ENCODE data around the gene NGEF. TPM values are rescaled to one million over a fixed set of nuclear protein-coding genes. Genes with fewer than 3 reads are reported as not detected.

The NGEF gene
- total and polyA plus RNA-seq, 7 donors = 0.13 to 0.51 (median 0.25) TPM; not detected in 1

GRCh38 chr2:233032551-233033320 is 19.7 kb upstream of the NGEF start, which contains the start of gene NEU2:
TSS of gene NEU2 (plus strand) at chr2:233032672. CDS start at chr2:233032672, 0 bp downstream.
- DNase-seq = no peak
- Histone ChIP-seq H3K27ac (no peak within 1 kb of the TSS), H3K27me3 (ENCODE audit: insufficient read depth in 3 of 3, low read length in 2 of 3) (no peaks in the 10 kb centered on the region), H3K4me3 (no peak within 1 kb of the TSS), H3K4me1 (no peaks in the 10 kb centered on the region), H3K9me3 (no peaks in the 10 kb centered on the region), H3K36me3 (ENCODE audit: insufficient read depth in 1 of 2, low read depth in 1 of 2) (no peaks in the 10 kb centered on the region)
- no peak for ATAC-seq
- intact Hi-C loops (cut with DNase I) = no loop called here
- WGBS, 3 donors = 89 to 92% (median 90%) methylated on average over 13 of the region's 13 CpGs
- no peak for TF ChIP-seq CTCF (IDR thresholded peaks at IDR 0.05)

DNA sequence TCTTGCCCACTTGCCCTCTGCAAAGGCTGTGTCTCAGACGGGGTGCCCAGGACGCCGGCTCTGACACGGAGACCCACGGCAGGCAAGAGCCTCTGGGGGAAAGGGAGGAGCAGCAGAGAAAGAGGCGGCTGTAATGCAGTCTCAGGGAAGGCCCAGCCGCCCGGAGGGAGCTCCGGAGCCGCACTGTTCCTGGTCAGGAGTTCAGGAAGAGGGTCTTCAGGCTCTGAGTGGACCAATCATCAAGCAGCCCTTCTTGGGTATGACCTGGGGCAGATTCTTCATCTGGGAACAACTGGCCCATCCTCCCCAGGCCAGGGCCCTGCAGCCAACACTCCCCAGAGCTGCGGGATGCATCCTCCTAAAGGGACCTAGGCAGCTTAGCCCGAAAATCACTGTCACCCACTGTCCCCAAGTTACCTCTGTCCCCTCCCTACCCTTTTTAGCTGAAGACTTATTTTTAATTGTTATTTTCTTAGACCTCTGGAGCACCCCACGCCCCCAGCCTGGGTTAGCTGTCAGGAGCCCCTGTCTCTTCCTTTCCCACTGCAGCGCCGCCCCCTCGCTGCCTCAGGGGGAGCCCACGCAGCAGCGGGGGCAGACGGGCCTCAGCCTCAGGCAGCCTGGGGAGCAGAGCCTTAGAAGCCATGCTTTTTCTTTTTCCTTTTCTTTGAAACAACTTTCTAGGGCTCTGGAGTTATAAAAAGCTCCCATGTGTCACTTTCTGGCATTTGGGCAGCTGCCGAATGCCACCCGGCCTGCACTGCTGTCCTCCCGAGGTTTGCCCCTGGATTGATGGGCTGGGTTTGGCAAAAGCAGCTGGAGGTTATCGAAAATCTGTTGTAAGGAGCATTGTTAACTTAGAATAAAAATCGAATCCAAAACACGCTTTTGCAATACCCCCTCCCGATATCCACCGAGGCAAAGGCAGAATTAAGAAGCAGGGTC is 18.8 kb upstream of the NGEF start:
- no peak for ATAC-seq
- no peak for TF ChIP-seq CTCF (IDR thresholded peaks at IDR 0.05)
- Histone ChIP-seq H3K27ac (no peak overlapping the region), H3K9me3 (no peaks in the 10 kb centered on the region), H3K4me1 (no peaks in the 10 kb centered on the region), H3K36me3 (ENCODE audit: insufficient read depth in 1 of 2, low read depth in 1 of 2) (no peaks in the 10 kb centered on the region), H3K4me3 (no peak overlapping the region), H3K27me3 (ENCODE audit: insufficient read depth in 3 of 3, low read length in 2 of 3) (no peaks in the 10 kb centered on the region)
- WGBS, 3 donors = 64 to 76% (median 75%) methylated on average over 26 to 27 of the region's 27 CpGs
- intact Hi-C loops (cut with DNase I) = no loop called here
- DNase-seq = no peak

- H3K9me3 ChIP-seq = no peaks in the 10 kb centered on the region
- intact Hi-C loops (cut with DNase I) = no loop called here
- H3K27me3 ChIP-seq (ENCODE audit: insufficient read depth in 3 of 3, low read length in 2 of 3) = no peaks in the 10 kb centered on the region
- no peak overlapping the region for H3K27ac ChIP-seq
- ATAC-seq (no peak), DNase-seq (no peak)
- no peak for TF ChIP-seq CTCF (IDR thresholded peaks at IDR 0.05)
- WGBS, 3 donors = 87 to 93% (median 88%) methylated on average over 9 of the region's 9 CpGs
- H3K4me1 ChIP-seq = no peaks in the 10 kb centered on the region
- no peaks in the 10 kb centered on the region for H3K36me3 ChIP-seq (ENCODE audit: insufficient read depth in 1 of 2, low read depth in 1 of 2)
- no peak overlapping the region for H3K4me3 ChIP-seq
Observed at GRCh38 chr2:233029321-233029720, 16.3 kb upstream of the NGEF start.

GRCh38 chr2:233026198-233026813 is 13.2 kb upstream of the NGEF start:
- H3K4me1 ChIP-seq = no peaks in the 10 kb centered on the region

More at GRCh38 chr2:233026198-233026813, 13.2 kb upstream of the NGEF start:
- no peak for ATAC-seq
- H3K9me3 ChIP-seq = no peaks in the 10 kb centered on the region
- no peak overlapping the region for H3K27ac ChIP-seq
- WGBS, 3 donors = 81 to 87% (median 84%) methylated on average over 4 of the region's 4 CpGs
- H3K4me3 ChIP-seq = no peak overlapping the region
- intact Hi-C loops (cut with DNase I) = no loop called here
- no peaks in the 10 kb centered on the region for H3K27me3 ChIP-seq (ENCODE audit: insufficient read depth in 3 of 3, low read length in 2 of 3)
- no peak for DNase-seq
- H3K36me3 ChIP-seq (ENCODE audit: insufficient read depth in 1 of 2, low read depth in 1 of 2) = no peaks in the 10 kb centered on the region
- TF ChIP-seq CTCF (IDR thresholded peaks at IDR 0.05) = no peak

Data from psoas muscle (tissue), 8 donors.